SK-N-SH treated with all-trans-retinoic acid at 6 μM for 48 hours (cell line): ENCODE data around the gene BPGM.

ENCODE experiments used
- ATAC-seq: fragments of 200-7000 bp; cut with Tn5 transposase; 3 replicates; pipeline ENCODE4 v1.9.1; 2020; ENCODE audit warnings: mild to moderate bottlenecking, moderate library complexity
- ARNTL ChIP-seq: fragments of 450-650 bp; formaldehyde crosslinking; IDR thresholded peaks from 2 replicates; pipeline ENCODE4 v1.5.0; 2020; ENCODE audit warnings: low read depth, mild to moderate bottlenecking, moderate library complexity, borderline replicate concordance
- BACH2 ChIP-seq: fragments of 250-450 bp; sonication (Bioruptor Pico); IDR thresholded peaks from 2 replicates; pipeline ENCODE4 v1.9.0; 2021; ENCODE audit warnings: mild to moderate bottlenecking, borderline replicate concordance
- CSDC2 ChIP-seq: fragments of 250-450 bp; sonication (Bioruptor Pico); IDR thresholded peaks from 2 replicates; pipeline ENCODE4 v1.5.0; 2020; ENCODE audit warnings: mild to moderate bottlenecking, moderate library complexity
- ESRRG ChIP-seq: fragments of 250-450 bp; sonication (Bioruptor Pico); IDR thresholded peaks from 2 replicates; pipeline ENCODE4 v1.6.1; 2021; ENCODE audit warnings: mild to moderate bottlenecking
- GLIS3 ChIP-seq: fragments of 250-450 bp; sonication (Bioruptor Pico); IDR thresholded peaks from 2 replicates; pipeline ENCODE4 v1.5.0; 2020; ENCODE audit warnings: mild to moderate bottlenecking, moderate library complexity
- ISL1 ChIP-seq: fragments of 250-450 bp; sonication (Bioruptor Pico); IDR thresholded peaks from 2 replicates; pipeline ENCODE4 v2.1.2; 2022; ENCODE audit warnings: mild to moderate bottlenecking, moderate library complexity
- OSR1 ChIP-seq: fragments of 250-450 bp; sonication (Bioruptor Pico); IDR thresholded peaks from 2 replicates; pipeline ENCODE4 v1.8.0; 2022; ENCODE audit warnings: moderate library complexity, mild to moderate bottlenecking, inconsistent platforms
- PPARA ChIP-seq: fragments of 250-450 bp; sonication (Bioruptor Pico); IDR thresholded peaks from 2 replicates; pipeline ENCODE4 v1.5.0; 2020; ENCODE audit warnings: mild to moderate bottlenecking, borderline replicate concordance
- RARB ChIP-seq: fragments of 250-450 bp; sonication (Bioruptor Pico); IDR thresholded peaks from 2 replicates; pipeline ENCODE4 v1.8.0; 2021; ENCODE audit warnings: mild to moderate bottlenecking, moderate library complexity
- SNAI2 ChIP-seq: fragments of 250-450 bp; sonication (Bioruptor Pico); IDR thresholded peaks from 2 replicates; pipeline ENCODE4 v1.5.0; 2020; ENCODE audit warnings: mild to moderate bottlenecking, moderate library complexity
- ZC3H10 ChIP-seq: fragments of 250-450 bp; sonication (Bioruptor Pico); IDR thresholded peaks from 2 replicates; pipeline ENCODE4 v1.5.1; 2021; ENCODE audit warnings: mild to moderate bottlenecking, moderate library complexity
- ZFP3 ChIP-seq: fragments of 250-450 bp; sonication (Bioruptor Pico); IDR thresholded peaks from 2 replicates; pipeline ENCODE4 v1.5.0; 2020; ENCODE audit warnings: mild to moderate bottlenecking, moderate library complexity
- ZFP30 ChIP-seq: fragments of 450-650 bp; formaldehyde crosslinking; IDR thresholded peaks from 2 replicates; pipeline ENCODE4 v1.5.0; 2022; ENCODE audit warnings: mild to moderate bottlenecking, moderate library complexity
- ZNF565 ChIP-seq: fragments of 450-650 bp; formaldehyde crosslinking; conservative IDR thresholded peaks from 2 replicates; pipeline ENCODE4 v1.5.0; 2020; ENCODE audit warnings: low read depth, mild to moderate bottlenecking, moderate library complexity
- ZNF70 ChIP-seq: fragments of 450-650 bp; formaldehyde crosslinking; IDR thresholded peaks from 2 replicates; pipeline ENCODE4 v1.5.0; 2020; ENCODE audit warnings: mild to moderate bottlenecking, moderate library complexity
- ZNF8 ChIP-seq: fragments of 450-650 bp; formaldehyde crosslinking; IDR thresholded peaks from 2 replicates; pipeline ENCODE4 v1.5.0; 2020; ENCODE audit warnings: mild to moderate bottlenecking, moderate library complexity
- TF ChIP-seq, protein P1 (sequence below): fragments of 250-450 bp; sonication (Bioruptor Pico); IDR thresholded peaks from 2 replicates; pipeline ENCODE4 v1.5.1; 2020; ENCODE audit warnings: low read depth, mild to moderate bottlenecking, moderate library complexity
- TF ChIP-seq, protein P2 (sequence below): fragments of 250-450 bp; sonication (Bioruptor Pico); IDR thresholded peaks from 2 replicates; pipeline ENCODE4 v1.8.0; 2020; ENCODE audit warnings: mild to moderate bottlenecking, moderate library complexity, borderline replicate concordance
- TF ChIP-seq, protein P3 (sequence below): fragments of 250-450 bp; sonication (Bioruptor Pico); IDR thresholded peaks from 2 replicates; pipeline ENCODE4 v1.8.0; 2021; ENCODE audit warnings: low read depth, mild to moderate bottlenecking, moderate library complexity, borderline replicate concordance

Gene BPGM

DNA sequence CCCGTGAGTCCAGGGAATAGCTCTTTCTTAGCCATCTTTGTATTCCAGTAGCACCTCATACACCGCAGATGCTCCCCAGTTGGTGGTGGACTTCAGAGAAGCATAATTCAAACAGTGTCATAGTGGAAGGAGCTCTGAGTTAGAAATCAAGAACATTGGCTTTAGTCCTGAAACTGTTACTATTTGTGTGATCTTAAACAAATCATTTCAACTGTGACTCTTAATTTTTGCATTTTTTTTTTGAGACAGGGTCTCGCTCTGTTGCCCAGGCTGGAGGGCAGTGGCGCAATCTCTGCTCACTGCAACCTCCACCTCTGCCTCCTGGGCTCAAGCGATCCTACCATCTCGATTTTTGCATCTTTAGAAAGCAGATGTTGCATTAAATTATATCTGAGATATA is 1.8 kb downstream of the BPGM start:
- ATAC-seq, result no peak

DNA sequence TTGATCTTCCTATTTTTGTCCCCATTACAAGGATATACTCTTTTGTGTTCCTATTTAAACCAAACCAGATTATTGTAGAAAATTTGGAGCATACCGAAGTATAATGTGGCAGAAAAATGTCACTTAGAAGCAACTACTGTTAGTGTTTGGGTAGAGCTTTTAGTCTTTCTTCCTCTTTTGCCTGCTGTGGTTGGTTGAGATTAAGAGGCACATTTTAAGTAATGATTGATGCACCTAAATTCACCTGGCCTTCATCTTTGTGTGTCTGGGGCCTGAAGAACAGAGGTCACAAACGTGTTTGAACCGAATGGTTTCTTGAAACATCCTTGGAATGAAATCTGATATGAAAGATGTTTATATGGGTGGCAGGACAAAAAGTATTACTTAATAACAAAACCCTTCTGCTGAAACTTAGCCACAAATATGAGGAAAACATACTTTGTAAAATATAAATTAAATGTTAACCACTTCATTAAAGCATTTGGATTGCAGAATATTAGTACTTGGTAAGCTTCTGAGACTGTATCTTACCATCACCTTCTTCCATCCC is 2.6 kb downstream of the BPGM start:
- TF ChIP-seq ESRRG (CRISPR knock-in tag), result no peak
- TF ChIP-seq ISL1, result no peak
- TF ChIP-seq, protein P1, sequence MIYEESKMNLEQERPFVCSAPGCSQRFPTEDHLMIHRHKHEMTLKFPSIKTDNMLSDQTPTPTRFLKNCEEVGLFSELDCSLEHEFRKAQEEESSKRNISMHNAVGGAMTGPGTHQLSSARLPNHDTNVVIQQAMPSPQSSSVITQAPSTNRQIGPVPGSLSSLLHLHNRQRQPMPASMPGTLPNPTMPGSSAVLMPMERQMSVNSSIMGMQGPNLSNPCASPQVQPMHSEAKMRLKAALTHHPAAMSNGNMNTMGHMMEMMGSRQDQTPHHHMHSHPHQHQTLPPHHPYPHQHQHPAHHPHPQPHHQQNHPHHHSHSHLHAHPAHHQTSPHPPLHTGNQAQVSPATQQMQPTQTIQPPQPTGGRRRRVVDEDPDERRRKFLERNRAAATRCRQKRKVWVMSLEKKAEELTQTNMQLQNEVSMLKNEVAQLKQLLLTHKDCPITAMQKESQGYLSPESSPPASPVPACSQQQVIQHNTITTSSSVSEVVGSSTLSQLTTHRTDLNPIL (CRISPR knock-in tag), result no peak
- no peak for TF ChIP-seq CSDC2 (CRISPR knock-in tag)
- no peak for TF ChIP-seq RARB (CRISPR knock-in tag)
- TF ChIP-seq ZC3H10, result no peak
- TF ChIP-seq BACH2 (CRISPR knock-in tag), result no peak
- TF ChIP-seq OSR1 (CRISPR knock-in tag), result no peak
- no peak for TF ChIP-seq ZFP3 (CRISPR knock-in tag)
- TF ChIP-seq PPARA (CRISPR knock-in tag), result no peak
- no peak for TF ChIP-seq ZNF8 (CRISPR knock-in tag)
- no peak for TF ChIP-seq ZFP30 (CRISPR knock-in tag)

More for the DNA sequence above, 1.8 kb downstream of the BPGM start:
- TF ChIP-seq ZNF565 (CRISPR knock-in tag) (no peak), SNAI2 (CRISPR knock-in tag) (no peak), ZFP30 (CRISPR knock-in tag) (no peak), ARNTL (CRISPR knock-in tag) (no peak), GLIS3 (no peak), RARB (CRISPR knock-in tag) (no peak), ZNF70 (CRISPR knock-in tag) (no peak), OSR1 (CRISPR knock-in tag) (no peak)
- TF ChIP-seq, protein P1 (CRISPR knock-in tag), result no peak

DNA sequence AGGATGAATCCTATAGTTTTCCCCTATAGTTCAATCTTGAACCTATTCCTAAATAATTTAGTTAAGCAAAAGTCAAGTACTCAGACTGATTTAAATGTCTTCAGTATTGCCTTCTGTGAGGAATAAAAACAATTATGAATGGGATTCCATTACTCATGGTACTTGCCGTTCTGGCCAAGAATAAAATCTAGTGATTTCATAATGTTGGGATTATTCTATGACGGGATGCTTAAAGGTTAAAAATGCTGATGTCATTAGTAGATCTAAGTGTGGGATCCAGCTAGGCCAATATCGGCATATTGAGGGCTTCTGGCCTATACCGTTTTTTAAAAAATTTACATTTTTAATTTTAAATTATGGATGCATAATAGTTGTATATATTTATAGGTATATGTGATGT is 5.3 kb downstream of the BPGM start:
- no peak for ATAC-seq

More for the DNA sequence above, 2.6 kb downstream of the BPGM start:
- no peak for ATAC-seq

DNA sequence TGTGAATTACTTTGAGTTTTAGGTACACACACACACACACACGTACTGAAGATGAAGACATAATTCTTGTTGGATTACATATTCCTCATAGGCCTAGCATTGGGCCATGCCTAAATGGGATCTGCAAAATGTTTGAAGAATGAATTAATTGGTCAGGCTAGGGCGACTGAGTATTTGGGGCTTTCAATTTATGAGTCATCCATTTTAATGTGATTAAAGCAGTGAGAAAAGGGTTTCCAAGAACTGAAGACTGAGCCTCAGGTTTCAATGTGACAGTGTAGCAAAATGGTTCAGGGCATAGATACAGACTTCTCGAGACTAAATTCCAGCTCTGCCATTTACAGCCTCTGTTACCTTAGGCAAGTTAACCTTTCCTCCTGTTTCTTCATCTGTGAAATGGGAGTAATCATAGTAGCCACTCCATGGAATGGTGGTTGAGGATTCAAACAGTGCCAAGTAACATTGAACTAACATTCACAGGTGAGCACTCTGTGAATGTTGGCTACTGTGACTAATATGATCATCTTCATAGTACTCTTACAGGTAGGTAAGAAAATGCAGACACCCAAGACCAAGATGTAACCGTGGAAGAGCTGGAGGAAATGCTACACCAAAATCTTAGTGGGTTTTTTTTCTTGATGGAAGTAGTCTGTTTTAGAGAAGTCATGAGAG is 7.6 kb downstream of the BPGM start:
- TF ChIP-seq, protein P2, sequence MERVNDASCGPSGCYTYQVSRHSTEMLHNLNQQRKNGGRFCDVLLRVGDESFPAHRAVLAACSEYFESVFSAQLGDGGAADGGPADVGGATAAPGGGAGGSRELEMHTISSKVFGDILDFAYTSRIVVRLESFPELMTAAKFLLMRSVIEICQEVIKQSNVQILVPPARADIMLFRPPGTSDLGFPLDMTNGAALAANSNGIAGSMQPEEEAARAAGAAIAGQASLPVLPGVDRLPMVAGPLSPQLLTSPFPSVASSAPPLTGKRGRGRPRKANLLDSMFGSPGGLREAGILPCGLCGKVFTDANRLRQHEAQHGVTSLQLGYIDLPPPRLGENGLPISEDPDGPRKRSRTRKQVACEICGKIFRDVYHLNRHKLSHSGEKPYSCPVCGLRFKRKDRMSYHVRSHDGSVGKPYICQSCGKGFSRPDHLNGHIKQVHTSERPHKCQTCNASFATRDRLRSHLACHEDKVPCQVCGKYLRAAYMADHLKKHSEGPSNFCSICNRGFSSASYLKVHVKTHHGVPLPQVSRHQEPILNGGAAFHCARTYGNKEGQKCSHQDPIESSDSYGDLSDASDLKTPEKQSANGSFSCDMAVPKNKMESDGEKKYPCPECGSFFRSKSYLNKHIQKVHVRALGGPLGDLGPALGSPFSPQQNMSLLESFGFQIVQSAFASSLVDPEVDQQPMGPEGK (CRISPR knock-in tag), result 0 out of 2 replicates have a peak, but pooled peaks have one; percentile 17
- TF ChIP-seq SNAI2 (CRISPR knock-in tag) (0 out of 2 replicates have a peak, but pooled peaks have one; percentile 18), RARB (CRISPR knock-in tag) (no peak), ARNTL (CRISPR knock-in tag) (no peak), ZC3H10 (peak; percentile 70; the same call in 1 of the 2 replicates), ISL1 (peak; percentile 87), ZFP3 (CRISPR knock-in tag) (0 out of 2 replicates have a peak, but pooled peaks have one; percentile 52)
- TF ChIP-seq, protein P1 (CRISPR knock-in tag), result 0 out of 2 replicates have a peak, but pooled peaks have one; percentile 9
- TF ChIP-seq, protein P3, sequence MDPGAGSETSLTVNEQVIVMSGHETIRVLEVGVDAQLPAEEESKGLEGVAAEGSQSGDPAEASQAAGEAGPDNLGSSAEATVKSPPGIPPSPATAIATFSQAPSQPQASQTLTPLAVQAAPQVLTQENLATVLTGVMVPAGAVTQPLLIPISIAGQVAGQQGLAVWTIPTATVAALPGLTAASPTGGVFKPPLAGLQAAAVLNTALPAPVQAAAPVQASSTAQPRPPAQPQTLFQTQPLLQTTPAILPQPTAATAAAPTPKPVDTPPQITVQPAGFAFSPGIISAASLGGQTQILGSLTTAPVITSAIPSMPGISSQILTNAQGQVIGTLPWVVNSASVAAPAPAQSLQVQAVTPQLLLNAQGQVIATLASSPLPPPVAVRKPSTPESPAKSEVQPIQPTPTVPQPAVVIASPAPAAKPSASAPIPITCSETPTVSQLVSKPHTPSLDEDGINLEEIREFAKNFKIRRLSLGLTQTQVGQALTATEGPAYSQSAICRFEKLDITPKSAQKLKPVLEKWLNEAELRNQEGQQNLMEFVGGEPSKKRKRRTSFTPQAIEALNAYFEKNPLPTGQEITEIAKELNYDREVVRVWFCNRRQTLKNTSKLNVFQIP, result 0 out of 2 replicates have a peak, but pooled peaks have one; percentile 13
- ATAC-seq, result peak; percentile 88

More for the DNA sequence above, 5.3 kb downstream of the BPGM start:
- no peak for TF ChIP-seq ESRRG (CRISPR knock-in tag)
- no peak for TF ChIP-seq BACH2 (CRISPR knock-in tag)
- TF ChIP-seq ARNTL (CRISPR knock-in tag), result no peak
- TF ChIP-seq ZC3H10, result no peak
